WTC11 (cell line): ENCODE results near the gene KPRP. TPM values are rescaled to one million over a fixed set of nuclear protein-coding genes. Genes with fewer than 3 reads are reported as not detected.

ENCODE experiments used
- ATAC-seq: fragments of 200-7000 bp; cut with Tn5 transposase; 2 replicates; pipeline ENCODE4 v1.10.0; 2021; ENCODE audit warnings: mild to moderate bottlenecking, moderate library complexity
- CTCF ChIA-PET: fragments of 300-600 bp; sonication (Branson Sonifier 250); formaldehyde crosslinking; loops from one replicate; lab custom pipeline; 2021; ENCODE audit warnings: antibody characterized with exemption; lab: Charles Lee
- POLR2A ChIA-PET: fragments of 350-600 bp; sonication (Branson Sonifier 250); formaldehyde crosslinking; loops from one replicate; lab custom pipeline; 2021; ENCODE audit warnings: antibody characterized with exemption; lab: Charles Lee
- DNase-seq: peaks from one replicate; pipeline ENCODE4 v3.0.0; 2021; ENCODE audit warnings: low spot score
- H3K27ac Mint-ChIP-seq: 2 replicates; pipeline ENCODE4 v1.8.0; 2021; ENCODE audit warnings: mixed read lengths
- H3K27me3 Mint-ChIP-seq: 2 replicates; pipeline ENCODE4 v1.8.0; 2021; ENCODE audit warnings: low read depth, mild to moderate bottlenecking, moderate library complexity, mixed read lengths
- H3K36me3 Mint-ChIP-seq: 2 replicates; pipeline ENCODE4 v1.8.0; 2021; ENCODE audit warnings: mixed read lengths
- H3K4me1 Mint-ChIP-seq: 2 replicates; pipeline ENCODE4 v1.8.0; 2022; ENCODE audit warnings: mixed read lengths
- H3K4me3 Mint-ChIP-seq: 2 replicates; pipeline ENCODE4 v1.8.0; 2021; ENCODE audit warnings: mild to moderate bottlenecking, moderate library complexity, mixed read lengths
- H3K9me3 Mint-ChIP-seq: 2 replicates; pipeline ENCODE4 v1.8.0; 2021; ENCODE audit warnings: mixed read lengths
- ATF6 ChIP-seq: sonication (generic); formaldehyde crosslinking; IDR thresholded peaks from 2 replicates; pipeline ENCODE4 v1.8.1; 2023; ENCODE audit warnings: mild to moderate bottlenecking, missing genetic modification reagents
- CREB1 ChIP-seq: sonication (generic); formaldehyde crosslinking; IDR thresholded peaks from 2 replicates; pipeline ENCODE4 v1.8.0; 2023; ENCODE audit warnings: mild to moderate bottlenecking, missing genetic modification reagents
- ELF4 ChIP-seq: sonication (generic); formaldehyde crosslinking; IDR thresholded peaks from 2 replicates; pipeline ENCODE4 v1.8.1; 2022; ENCODE audit warnings: low read depth, mild to moderate bottlenecking, moderate library complexity, missing genetic modification reagents
- FOXJ3 ChIP-seq: sonication (generic); formaldehyde crosslinking; IDR thresholded peaks from 2 replicates; pipeline ENCODE4 v1.9.0; 2021; ENCODE audit warnings: missing genetic modification reagents, mild to moderate bottlenecking, borderline replicate concordance
- FOXP1 ChIP-seq: sonication (generic); formaldehyde crosslinking; IDR thresholded peaks from 2 replicates; pipeline ENCODE4 v1.8.0; 2022; ENCODE audit warnings: missing genetic modification reagents, mild to moderate bottlenecking, moderate library complexity, borderline replicate concordance
- GABPB1 ChIP-seq: sonication (generic); formaldehyde crosslinking; IDR thresholded peaks from 2 replicates; pipeline ENCODE4 v1.8.1; 2023; ENCODE audit warnings: mild to moderate bottlenecking, missing genetic modification reagents
- JAZF1 ChIP-seq: fragments of 250-450 bp; sonication (Bioruptor Pico); IDR thresholded peaks from 2 replicates; pipeline ENCODE4 v1.9.0; 2021; ENCODE audit warnings: moderate library complexity, mild to moderate bottlenecking, inconsistent platforms
- KAT7 ChIP-seq: sonication (generic); formaldehyde crosslinking; IDR thresholded peaks from 2 replicates; pipeline ENCODE4 v1.8.1; 2023; ENCODE audit warnings: missing genetic modification reagents, mild to moderate bottlenecking, borderline replicate concordance
- NFATC4 ChIP-seq: fragments of 250-450 bp; sonication (Bioruptor Pico); IDR thresholded peaks from 2 replicates; pipeline ENCODE4 v1.9.0; 2021; ENCODE audit warnings: mild to moderate bottlenecking
- NR3C1 ChIP-seq: sonication (generic); formaldehyde crosslinking; conservative IDR thresholded peaks from 2 replicates; pipeline ENCODE4 v1.8.1; 2023; ENCODE audit warnings: low read depth, mild to moderate bottlenecking, missing genetic modification reagents
- PRDM15 ChIP-seq: sonication (generic); formaldehyde crosslinking; IDR thresholded peaks from 2 replicates; pipeline ENCODE4 v1.8.0; 2022; ENCODE audit warnings: missing genetic modification reagents
- RELA ChIP-seq: sonication (generic); formaldehyde crosslinking; IDR thresholded peaks from 2 replicates; pipeline ENCODE4 v1.8.1; 2022; ENCODE audit warnings: missing genetic modification reagents, mild to moderate bottlenecking, borderline replicate concordance
- RORB ChIP-seq: fragments of 250-450 bp; sonication (Bioruptor Pico); IDR thresholded peaks from 2 replicates; pipeline ENCODE4 v1.9.0; 2021; ENCODE audit warnings: mild to moderate bottlenecking
- SP1 ChIP-seq: sonication (generic); formaldehyde crosslinking; conservative IDR thresholded peaks from 2 replicates; pipeline ENCODE4 v1.8.1; 2022; ENCODE audit warnings: missing genetic modification reagents
- STAT6 ChIP-seq: sonication (generic); formaldehyde crosslinking; conservative IDR thresholded peaks from 2 replicates; pipeline ENCODE4 v1.8.1; 2023; ENCODE audit warnings: mild to moderate bottlenecking, low read depth, missing genetic modification reagents, moderate library complexity
- ZNF121 ChIP-seq: sonication (generic); formaldehyde crosslinking; IDR thresholded peaks from 2 replicates; pipeline ENCODE4 v1.8.0; 2023; ENCODE audit warnings: missing genetic modification reagents
- ZNF232 ChIP-seq: sonication (generic); formaldehyde crosslinking; IDR thresholded peaks from 2 replicates; pipeline ENCODE4 v1.8.0; 2022; ENCODE audit warnings: mild to moderate bottlenecking, missing genetic modification reagents
- ZNF263 ChIP-seq: sonication (generic); formaldehyde crosslinking; IDR thresholded peaks from 2 replicates; pipeline ENCODE4 v1.8.1; 2022; ENCODE audit warnings: low read depth, mild to moderate bottlenecking, moderate library complexity, missing genetic modification reagents
- ZNF317 ChIP-seq: sonication (generic); formaldehyde crosslinking; IDR thresholded peaks from 2 replicates; pipeline ENCODE4 v1.8.1; 2023; ENCODE audit warnings: low read depth, mild to moderate bottlenecking, moderate library complexity, missing genetic modification reagents, borderline replicate concordance
- ZNF423 ChIP-seq: fragments of 250-450 bp; sonication (Bioruptor Pico); IDR thresholded peaks from 2 replicates; pipeline ENCODE4 v2.1.2; 2022; ENCODE audit warnings: mild to moderate bottlenecking, moderate library complexity
- total RNA-seq: library from RNA; stranded (reverse); gene quantifications from 3 replicates; pipeline ENCODE4 v1.2.3, GENCODE V29; 2021
- TF ChIP-seq, protein P1 (sequence below): fragments of 200-600 bp; IDR thresholded peaks from 2 replicates; pipeline ENCODE4 v1.8.0; 2022; ENCODE audit warnings: antibody characterized with exemption
- TF ChIP-seq, protein P2 (sequence below): sonication (generic); formaldehyde crosslinking; IDR thresholded peaks from 2 replicates; pipeline ENCODE4 v1.8.0; 2022; ENCODE audit warnings: mild to moderate bottlenecking, missing genetic modification reagents
- TF ChIP-seq, protein P3 (sequence below): fragments of 250-450 bp; sonication (Bioruptor Pico); IDR thresholded peaks from 2 replicates; pipeline ENCODE4 v1.9.0; 2021; ENCODE audit warnings: mild to moderate bottlenecking

Gene KPRP
- total RNA-seq, 1 experiment from 2014 or later, result not detected

GRCh38 chr1:152718238-152718637 lies 39.6 kb upstream of the KPRP start (continued):
- no peak for TF ChIP-seq ELF4 (CRISPR knock-in tag)
- no peak for TF ChIP-seq ZNF232 (CRISPR knock-in tag)
- TF ChIP-seq RELA (CRISPR knock-in tag), result no peak
- TF ChIP-seq CREB1 (CRISPR knock-in tag), result no peak
- no peak for TF ChIP-seq RORB (CRISPR knock-in tag)
- TF ChIP-seq ZNF121 (CRISPR knock-in tag), result no peak

DNA sequence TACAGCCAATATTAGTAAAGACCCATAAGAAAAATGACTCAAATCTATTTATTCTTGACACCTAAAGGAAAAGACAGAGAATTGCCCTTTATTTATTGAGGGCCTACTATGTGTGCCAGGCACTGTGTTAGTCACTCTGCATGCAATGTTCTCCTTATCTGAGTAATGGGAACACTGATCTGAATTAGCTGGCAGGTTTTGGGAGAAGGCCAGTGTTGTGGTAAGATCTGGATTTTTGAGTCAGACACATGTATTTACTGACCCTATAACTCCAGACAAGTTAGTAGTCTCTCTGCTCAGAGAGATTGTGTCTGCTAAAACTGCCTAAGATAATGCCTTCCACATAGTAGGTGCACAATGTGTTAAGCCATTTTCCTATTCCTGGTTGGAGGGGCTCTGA lies 32.6 kb upstream of the KPRP start:
- ATAC-seq, result no peak

DNA sequence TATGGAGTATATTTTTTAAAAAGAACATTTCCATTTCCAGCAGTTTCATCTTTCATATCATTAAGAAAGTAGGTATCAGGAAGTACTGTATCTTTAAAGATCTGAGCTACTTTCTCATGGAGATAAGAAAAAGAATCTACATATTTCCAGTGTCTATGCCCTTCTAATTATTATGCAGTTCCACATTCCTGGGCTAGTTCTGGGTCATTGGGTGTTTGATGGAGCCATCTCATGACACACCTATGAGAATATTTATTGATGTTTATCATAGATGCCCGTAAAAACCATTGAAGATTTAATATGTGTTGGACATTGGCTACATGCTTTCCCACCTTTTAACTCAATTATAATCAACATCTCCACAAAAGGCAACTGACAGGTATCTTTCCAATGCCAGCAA lies 28.8 kb upstream of the KPRP start:
- peaks cover 76% of the 10 kb centered on the region for H3K9me3 Mint-ChIP-seq
- no peak for TF ChIP-seq FOXP1 (CRISPR knock-in tag)
- TF ChIP-seq, protein P1, sequence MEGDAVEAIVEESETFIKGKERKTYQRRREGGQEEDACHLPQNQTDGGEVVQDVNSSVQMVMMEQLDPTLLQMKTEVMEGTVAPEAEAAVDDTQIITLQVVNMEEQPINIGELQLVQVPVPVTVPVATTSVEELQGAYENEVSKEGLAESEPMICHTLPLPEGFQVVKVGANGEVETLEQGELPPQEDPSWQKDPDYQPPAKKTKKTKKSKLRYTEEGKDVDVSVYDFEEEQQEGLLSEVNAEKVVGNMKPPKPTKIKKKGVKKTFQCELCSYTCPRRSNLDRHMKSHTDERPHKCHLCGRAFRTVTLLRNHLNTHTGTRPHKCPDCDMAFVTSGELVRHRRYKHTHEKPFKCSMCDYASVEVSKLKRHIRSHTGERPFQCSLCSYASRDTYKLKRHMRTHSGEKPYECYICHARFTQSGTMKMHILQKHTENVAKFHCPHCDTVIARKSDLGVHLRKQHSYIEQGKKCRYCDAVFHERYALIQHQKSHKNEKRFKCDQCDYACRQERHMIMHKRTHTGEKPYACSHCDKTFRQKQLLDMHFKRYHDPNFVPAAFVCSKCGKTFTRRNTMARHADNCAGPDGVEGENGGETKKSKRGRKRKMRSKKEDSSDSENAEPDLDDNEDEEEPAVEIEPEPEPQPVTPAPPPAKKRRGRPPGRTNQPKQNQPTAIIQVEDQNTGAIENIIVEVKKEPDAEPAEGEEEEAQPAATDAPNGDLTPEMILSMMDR, result no peak
- no peak for TF ChIP-seq ZNF317 (CRISPR knock-in tag)
- TF ChIP-seq ZNF423 (CRISPR knock-in tag), result no peak
- TF ChIP-seq NR3C1 (CRISPR knock-in tag), result no peak
- TF ChIP-seq, protein P2, sequence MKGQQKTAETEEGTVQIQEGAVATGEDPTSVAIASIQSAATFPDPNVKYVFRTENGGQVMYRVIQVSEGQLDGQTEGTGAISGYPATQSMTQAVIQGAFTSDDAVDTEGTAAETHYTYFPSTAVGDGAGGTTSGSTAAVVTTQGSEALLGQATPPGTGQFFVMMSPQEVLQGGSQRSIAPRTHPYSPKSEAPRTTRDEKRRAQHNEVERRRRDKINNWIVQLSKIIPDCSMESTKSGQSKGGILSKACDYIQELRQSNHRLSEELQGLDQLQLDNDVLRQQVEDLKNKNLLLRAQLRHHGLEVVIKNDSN (CRISPR knock-in tag), result no peak
- TF ChIP-seq JAZF1, result no peak
- TF ChIP-seq ZNF263, result no peak
- TF ChIP-seq GABPB1 (CRISPR knock-in tag), result no peak
- no peak for TF ChIP-seq PRDM15 (CRISPR knock-in tag)
- TF ChIP-seq NFATC4 (CRISPR knock-in tag), result no peak
- TF ChIP-seq SP1 (CRISPR knock-in tag), result no peak
- no peak for TF ChIP-seq STAT6 (CRISPR knock-in tag)
- TF ChIP-seq KAT7 (CRISPR knock-in tag), result no peak
- TF ChIP-seq ATF6 (CRISPR knock-in tag), result no peak
- no peak for TF ChIP-seq FOXJ3 (CRISPR knock-in tag)
- TF ChIP-seq, all 79 proteins: peak for 0
- Mint-ChIP-seq H3K4me3 (no peak overlapping the region), H3K27ac (no peak overlapping the region), H3K27me3 (peaks cover 3% of the 10 kb centered on the region; the same call in 1 of the 2 replicates), H3K4me1 (no peaks in the 10 kb centered on the region), H3K36me3 (peaks cover 60% of the 10 kb centered on the region)
- ChIA-PET POLR2A (no interaction called here), CTCF (no interaction called here)
- no peak for DNase-seq
- ATAC-seq, result no peak

More for the DNA sequence above, 32.6 kb upstream of the KPRP start:
- Mint-ChIP-seq H3K4me1 (no peaks in the 10 kb centered on the region), H3K9me3 (peaks cover 84% of the 10 kb centered on the region), H3K36me3 (peaks cover 71% of the 10 kb centered on the region), H3K27me3 (peaks cover 16% of the 10 kb centered on the region), H3K4me3 (no peak overlapping the region), H3K27ac (no peak overlapping the region)
- CTCF ChIA-PET, result no interaction called here
- POLR2A ChIA-PET, result no interaction called here
- DNase-seq, result no peak
- TF ChIP-seq, protein P3, sequence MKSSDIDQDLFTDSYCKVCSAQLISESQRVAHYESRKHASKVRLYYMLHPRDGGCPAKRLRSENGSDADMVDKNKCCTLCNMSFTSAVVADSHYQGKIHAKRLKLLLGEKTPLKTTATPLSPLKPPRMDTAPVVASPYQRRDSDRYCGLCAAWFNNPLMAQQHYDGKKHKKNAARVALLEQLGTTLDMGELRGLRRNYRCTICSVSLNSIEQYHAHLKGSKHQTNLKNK (CRISPR knock-in tag), result no peak
